Activated naive CD8-positive, alpha-beta T cell treated with anti-CD3 and anti-CD28 coated beads, Interleukin-2, amount 50 U/mL, for 24 hours (primary cell): ENCODE data around the gene TMEM132A.

Experiments
- ATAC-seq: fragments of 150-1000 bp; cut with Tn5 transposase; one replicate; pipeline ENCODE4 v1.10.0; 2021
- DNase-seq: peaks from one replicate; pipeline ENCODE4 v3.0.0; 2021
- H3K27ac Mint-ChIP-seq: one replicate; pipeline ENCODE4 v1.8.0; 2021; ENCODE audit warnings: mild to moderate bottlenecking, mixed read lengths
- H3K27me3 Mint-ChIP-seq: one replicate; pipeline ENCODE4 v1.8.0; 2021; ENCODE audit warnings: mixed read lengths
- H3K36me3 Mint-ChIP-seq: one replicate; pipeline ENCODE4 v1.8.0; 2021; ENCODE audit warnings: low read depth, mixed read lengths
- H3K4me1 Mint-ChIP-seq: one replicate; pipeline ENCODE4 v1.8.0; 2021; ENCODE audit warnings: mixed read lengths
- H3K4me3 Mint-ChIP-seq: one replicate; pipeline ENCODE4 v1.8.0; 2021; ENCODE audit warnings: mild to moderate bottlenecking, moderate library complexity, mixed read lengths
- H3K9me3 Mint-ChIP-seq: one replicate; pipeline ENCODE4 v1.8.0; 2021; ENCODE audit warnings: mixed read lengths

Gene TMEM132A

DNA sequence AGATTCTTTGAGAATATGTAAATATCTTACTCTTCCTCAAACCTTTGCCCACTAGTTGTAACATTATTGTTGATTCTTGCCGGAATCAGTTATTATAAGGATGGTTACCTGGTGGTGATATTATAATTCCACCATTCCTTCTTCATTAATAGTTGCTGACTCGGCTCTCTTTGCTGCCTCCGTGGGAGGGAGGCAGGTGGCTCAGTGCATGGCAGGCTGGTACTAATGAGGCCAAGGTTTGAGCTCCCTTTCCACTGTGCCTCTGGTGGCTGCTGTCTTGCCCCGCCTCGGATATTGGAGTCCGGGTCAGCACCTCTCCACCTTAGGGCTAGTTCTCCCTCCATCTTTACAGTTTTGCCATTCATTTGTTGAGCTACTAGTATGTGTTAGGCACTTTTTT is 59.9 kb downstream of the TMEM132A start:
- Mint-ChIP-seq H3K4me1 (peaks cover 98% of the 10 kb centered on the region), H3K36me3 (peaks cover 53% of the 10 kb centered on the region), H3K4me3 (peak overlapping the region; percentile 72), H3K9me3 (no peaks in the 10 kb centered on the region), H3K27me3 (no peaks in the 10 kb centered on the region), H3K27ac (peak overlapping the region; percentile 95)
- DNase-seq (no peak), ATAC-seq (no peak)

GRCh38 chr11:60984636-60985035 is 60.4 kb downstream of the TMEM132A start:
- ATAC-seq, result no peak
- Mint-ChIP-seq H3K4me3 (peak overlapping the region; percentile 72), H3K27me3 (no peaks in the 10 kb centered on the region), H3K36me3 (peaks cover 55% of the 10 kb centered on the region), H3K27ac (peak overlapping the region; percentile 95), H3K9me3 (no peaks in the 10 kb centered on the region), H3K4me1 (peaks cover 98% of the 10 kb centered on the region)
- no peak for DNase-seq

GRCh38 chr11:60985501-60985900 is 61.2 kb downstream of the TMEM132A start:
- no peaks in the 10 kb centered on the region for H3K9me3 Mint-ChIP-seq
- peaks cover 96% of the 10 kb centered on the region for H3K4me1 Mint-ChIP-seq
- no peaks in the 10 kb centered on the region for H3K27me3 Mint-ChIP-seq
- peak overlapping the region; percentile 95 for H3K27ac Mint-ChIP-seq
- ATAC-seq (no peak), DNase-seq (no peak)
- peak overlapping the region; percentile 71 for H3K4me3 Mint-ChIP-seq
- H3K36me3 Mint-ChIP-seq, result peaks cover 52% of the 10 kb centered on the region

DNA sequence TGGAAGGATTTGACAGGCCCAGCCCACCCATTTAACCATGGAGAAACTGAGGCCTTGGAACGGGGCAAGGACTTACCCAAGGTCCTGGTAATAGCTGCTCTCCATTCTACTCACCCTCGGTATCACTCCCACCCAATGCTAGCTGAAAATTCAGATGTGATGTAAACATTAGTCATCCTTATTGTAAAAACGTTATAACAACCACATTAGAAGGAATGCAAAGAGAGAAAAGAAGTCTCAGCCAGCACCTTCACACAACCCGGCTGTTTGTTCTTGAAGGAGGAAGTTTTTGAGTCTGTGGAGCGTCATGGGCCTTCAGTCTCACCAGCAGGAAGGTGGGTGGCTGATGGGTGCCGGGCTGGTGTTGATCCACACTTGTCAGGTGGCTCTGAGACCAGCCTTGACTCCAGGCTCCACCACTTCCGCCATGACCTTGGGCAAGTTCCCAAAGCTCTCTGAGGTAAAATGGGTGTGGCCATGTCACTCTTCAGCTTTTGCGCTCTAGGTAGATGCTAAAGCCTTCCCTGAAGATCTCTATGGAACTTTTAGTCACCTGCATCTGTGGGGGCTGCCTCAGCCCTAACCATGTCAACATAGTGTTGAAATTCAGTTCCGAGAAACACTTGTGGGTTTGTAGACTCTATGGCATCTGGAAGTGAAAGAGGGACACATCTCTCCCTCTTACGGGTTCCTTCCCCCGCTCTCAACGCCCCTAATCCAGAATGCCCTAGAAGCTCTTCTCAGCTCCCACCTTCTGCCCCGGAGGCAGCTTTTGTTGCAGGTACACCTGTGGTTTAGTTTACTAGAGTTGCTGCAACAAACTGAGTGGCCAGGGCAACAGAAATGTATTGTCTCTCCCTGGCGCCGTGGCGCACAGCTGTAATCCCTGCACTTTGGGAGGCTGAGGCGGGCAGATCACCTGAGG is 62.0 kb downstream of the TMEM132A start:
- Mint-ChIP-seq H3K27me3 (no peaks in the 10 kb centered on the region), H3K36me3 (peaks cover 54% of the 10 kb centered on the region)
- peak; percentile 85 for ATAC-seq

More for the DNA sequence above, 62.0 kb downstream of the TMEM132A start:
- no peaks in the 10 kb centered on the region for H3K9me3 Mint-ChIP-seq
- DNase-seq, result peak; percentile 85
- peak overlapping the region; percentile 95 for H3K27ac Mint-ChIP-seq
- peak overlapping the region; percentile 71 for H3K4me3 Mint-ChIP-seq
- H3K4me1 Mint-ChIP-seq, result peaks cover 97% of the 10 kb centered on the region
